ENCODE data around the gene SKI.

- no peak for TF ChIP-seq EZH2 (optimal IDR thresholded peaks at IDR 0.05; ENCODE audit: low read depth, low read length)
- TF ChIP-seq, protein P1, sequence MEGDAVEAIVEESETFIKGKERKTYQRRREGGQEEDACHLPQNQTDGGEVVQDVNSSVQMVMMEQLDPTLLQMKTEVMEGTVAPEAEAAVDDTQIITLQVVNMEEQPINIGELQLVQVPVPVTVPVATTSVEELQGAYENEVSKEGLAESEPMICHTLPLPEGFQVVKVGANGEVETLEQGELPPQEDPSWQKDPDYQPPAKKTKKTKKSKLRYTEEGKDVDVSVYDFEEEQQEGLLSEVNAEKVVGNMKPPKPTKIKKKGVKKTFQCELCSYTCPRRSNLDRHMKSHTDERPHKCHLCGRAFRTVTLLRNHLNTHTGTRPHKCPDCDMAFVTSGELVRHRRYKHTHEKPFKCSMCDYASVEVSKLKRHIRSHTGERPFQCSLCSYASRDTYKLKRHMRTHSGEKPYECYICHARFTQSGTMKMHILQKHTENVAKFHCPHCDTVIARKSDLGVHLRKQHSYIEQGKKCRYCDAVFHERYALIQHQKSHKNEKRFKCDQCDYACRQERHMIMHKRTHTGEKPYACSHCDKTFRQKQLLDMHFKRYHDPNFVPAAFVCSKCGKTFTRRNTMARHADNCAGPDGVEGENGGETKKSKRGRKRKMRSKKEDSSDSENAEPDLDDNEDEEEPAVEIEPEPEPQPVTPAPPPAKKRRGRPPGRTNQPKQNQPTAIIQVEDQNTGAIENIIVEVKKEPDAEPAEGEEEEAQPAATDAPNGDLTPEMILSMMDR (IDR thresholded peaks at IDR 0.05; ENCODE audit: low read length): no peak
These were observed 15.9 kb upstream of the SKI start for GRCh38 chr1:2212274-2212531.

Measured in MM.1S (cell line).